CD4-positive, alpha-beta T cell treated with Interleukin-10 for 1 hour (primary cell): Measurements from ENCODE around the gene CYP20A1.
"Not testable (repeated sequence)": the region's sequence is repeated elsewhere in the genome, so short reads cannot be mapped to it uniquely, and the experiment has no call there.

Experiments
- DNase-seq: peaks from one replicate; pipeline ENCODE4 v3.0.0-alpha.2; 2020

The CYP20A1 gene

GRCh38 chr2:203238704-203239526 is at the start of gene CYP20A1:
TSS of gene CYP20A1 (plus strand) at chr2:203239018. CDS start at chr2:203239063, 45 bp downstream.
- peak; percentile 97 for DNase-seq

- DNase-seq: not testable (repeated sequence)
These were observed 48.3 kb upstream of the CYP20A1 start for GRCh38 chr2:203190547-203190946.

GRCh38 chr2:203191026-203191425 is 47.8 kb upstream of the CYP20A1 start:
- DNase-seq: not testable (repeated sequence)

GRCh38 chr2:203191961-203192360 is 46.9 kb upstream of the CYP20A1 start:
- no peak for DNase-seq

GRCh38 chr2:203195331-203196036 is 43.3 kb upstream of the CYP20A1 start:
- no peak for DNase-seq

GRCh38 chr2:203200866-203201265 is 38.0 kb upstream of the CYP20A1 start:
- DNase-seq: no peak

GRCh38 chr2:203201426-203201825 is 37.4 kb upstream of the CYP20A1 start:
- DNase-seq: no peak

GRCh38 chr2:203209538-203209937 is 29.3 kb upstream of the CYP20A1 start:
- DNase-seq: no peak

- peak; percentile 50 for DNase-seq
These were observed 13.3 kb upstream of the CYP20A1 start for GRCh38 chr2:203225423-203226039.

GRCh38 chr2:203229674-203230073 is 9.1 kb upstream of the CYP20A1 start:
- DNase-seq: not testable (repeated sequence)

- DNase-seq: no peak
These were observed 1.2 kb upstream of the CYP20A1 start for GRCh38 chr2:203237346-203238238.

- no peak for DNase-seq
These were observed 520 bp upstream of the CYP20A1 start for GRCh38 chr2:203238292-203238703.

- no peak for DNase-seq
These were observed 1.7 kb downstream of the CYP20A1 start for GRCh38 chr2:203240491-203240890.

GRCh38 chr2:203242518-203242917 is 3.7 kb downstream of the CYP20A1 start:
- DNase-seq: no peak

GRCh38 chr2:203246646-203247045 is 7.8 kb downstream of the CYP20A1 start:
- no peak for DNase-seq

GRCh38 chr2:203252818-203253217 is 14.0 kb downstream of the CYP20A1 start:
- DNase-seq: no peak

- not testable (repeated sequence) for DNase-seq
These were observed 14.7 kb downstream of the CYP20A1 start for GRCh38 chr2:203253422-203254095.

GRCh38 chr2:203261326-203262159 is 22.7 kb downstream of the CYP20A1 start:
- no peak for DNase-seq

GRCh38 chr2:203279288-203279687 is 40.5 kb downstream of the CYP20A1 start:
- no peak for DNase-seq

- no peak for DNase-seq
These were observed 41.7 kb downstream of the CYP20A1 start for GRCh38 chr2:203280428-203281064.
